NCI-H226 (cell line): ENCODE data around the gene HDDC2.

Source experiments
- DNase-seq: peaks from one replicate; pipeline ENCODE4 v3.0.0-alpha.2; 2015

Gene HDDC2, protein sequence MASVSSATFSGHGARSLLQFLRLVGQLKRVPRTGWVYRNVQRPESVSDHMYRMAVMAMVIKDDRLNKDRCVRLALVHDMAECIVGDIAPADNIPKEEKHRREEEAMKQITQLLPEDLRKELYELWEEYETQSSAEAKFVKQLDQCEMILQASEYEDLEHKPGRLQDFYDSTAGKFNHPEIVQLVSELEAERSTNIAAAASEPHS

DNA sequence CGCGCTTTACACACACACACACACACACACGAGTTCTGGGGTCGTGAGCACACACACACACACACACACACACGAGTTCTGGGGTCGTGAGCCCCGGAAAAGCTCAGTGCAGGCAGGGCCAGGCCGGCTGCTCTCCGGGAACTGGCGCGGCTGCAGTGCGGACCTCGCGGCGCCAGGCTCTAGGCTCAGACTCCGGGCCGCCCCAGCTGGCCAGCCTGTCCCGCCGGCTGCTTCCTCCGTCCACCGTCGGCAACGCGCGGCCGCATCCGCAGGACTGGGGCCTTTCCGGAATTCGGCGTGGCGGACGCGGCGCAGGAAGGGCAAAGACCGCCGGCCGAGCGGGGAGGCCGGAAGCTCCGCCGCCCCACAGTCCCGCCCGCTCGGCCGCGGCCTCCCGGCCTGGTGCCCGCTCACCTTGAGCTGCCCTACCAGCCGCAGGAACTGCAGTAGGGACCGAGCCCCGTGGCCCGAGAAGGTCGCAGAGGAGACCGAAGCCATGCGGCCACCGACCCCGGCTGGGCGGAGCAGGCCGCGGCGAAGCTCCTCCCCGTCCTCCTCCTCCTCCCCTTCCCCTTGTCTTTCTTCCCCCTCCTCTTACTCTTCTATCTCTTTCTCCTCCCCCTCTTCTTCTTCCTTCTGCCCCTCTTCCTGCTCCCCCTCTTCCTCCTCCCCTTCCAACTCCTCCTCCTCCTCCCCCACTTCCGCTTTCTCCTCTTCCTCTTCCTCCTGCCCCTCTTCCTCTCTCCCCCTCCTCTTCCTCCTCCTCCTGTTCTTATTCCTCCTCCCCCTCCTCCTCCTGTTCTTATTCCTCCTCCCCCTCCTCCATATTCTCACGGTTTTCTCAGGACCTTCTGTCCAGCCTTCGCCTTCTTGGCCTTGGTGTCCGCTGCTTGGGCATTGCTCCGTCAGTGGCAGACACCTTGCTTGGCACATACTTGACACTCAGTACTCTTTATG, at the start of gene HDDC2:
Gene HDDC2, minus strand, starts transcription at position 533 of the 957 bp plus-strand sequence. Its CDS starts 35 bp downstream, at position 498.
- DNase-seq = peak; percentile 69

DNA sequence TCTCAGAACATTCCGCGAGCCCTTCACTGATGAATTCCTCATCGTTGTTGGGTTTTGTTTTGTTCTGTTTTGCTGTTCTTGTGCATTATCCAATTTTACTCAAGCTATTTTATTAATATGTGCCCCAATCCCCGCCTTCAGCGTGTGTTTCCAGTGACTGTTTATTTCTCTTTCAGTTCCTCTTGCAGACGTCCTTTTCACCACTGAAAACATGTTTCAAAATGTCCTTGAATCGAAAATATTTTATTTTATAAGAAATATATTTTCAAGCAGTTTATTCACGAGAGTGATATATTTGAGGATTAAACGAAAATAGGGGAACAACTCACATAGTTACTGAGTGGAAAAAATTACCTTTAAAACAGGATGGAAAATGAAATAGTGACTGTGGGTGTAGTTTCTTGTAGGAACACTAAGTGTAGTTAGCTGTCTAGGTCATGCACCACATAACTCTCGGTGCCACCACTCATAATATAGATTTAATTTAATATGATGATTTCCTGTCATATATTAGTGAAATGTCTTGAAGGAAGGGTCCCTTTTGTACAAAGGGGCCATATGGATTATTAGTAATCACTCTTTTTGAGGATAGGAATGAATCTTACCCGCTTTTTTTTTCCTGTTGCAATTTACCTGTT, 45.3 kb upstream of the HDDC2 start:
- no peak for DNase-seq

DNA sequence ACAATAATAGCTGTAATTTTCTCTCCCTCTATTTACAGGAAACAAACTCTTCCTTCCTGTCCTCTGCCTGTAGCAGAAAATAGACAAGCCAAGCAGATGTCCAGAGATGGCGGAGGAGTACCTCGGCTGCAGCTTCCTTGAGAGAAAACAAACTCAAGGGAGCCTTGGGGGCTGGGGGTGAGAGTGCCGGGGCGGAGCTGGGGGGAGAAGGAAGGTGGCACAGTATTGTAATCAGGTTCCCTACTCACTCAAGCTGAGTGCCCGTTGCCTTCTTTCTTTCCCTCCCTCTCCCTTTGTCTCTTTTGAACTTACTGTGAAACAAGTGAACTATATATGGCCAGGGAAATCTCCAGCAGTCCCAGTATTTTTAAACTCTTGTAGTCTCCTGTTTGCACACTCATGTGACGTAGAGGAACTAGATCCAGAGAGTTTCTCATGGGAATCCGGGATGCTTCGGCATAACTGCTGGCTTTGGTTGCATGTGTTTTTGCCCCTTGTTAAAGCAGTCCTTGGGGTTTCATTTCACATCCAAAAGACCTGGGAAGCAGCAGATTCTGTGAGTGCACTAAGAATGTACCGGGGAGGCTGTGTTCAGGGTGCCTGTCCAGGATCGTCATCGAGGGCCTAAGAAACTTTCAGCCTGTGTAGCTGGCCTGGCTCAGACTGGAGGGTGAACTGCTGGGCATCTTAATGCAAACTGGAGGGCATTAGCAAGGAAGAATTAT, 44.6 kb upstream of the HDDC2 start:
- DNase-seq = no peak

DNA sequence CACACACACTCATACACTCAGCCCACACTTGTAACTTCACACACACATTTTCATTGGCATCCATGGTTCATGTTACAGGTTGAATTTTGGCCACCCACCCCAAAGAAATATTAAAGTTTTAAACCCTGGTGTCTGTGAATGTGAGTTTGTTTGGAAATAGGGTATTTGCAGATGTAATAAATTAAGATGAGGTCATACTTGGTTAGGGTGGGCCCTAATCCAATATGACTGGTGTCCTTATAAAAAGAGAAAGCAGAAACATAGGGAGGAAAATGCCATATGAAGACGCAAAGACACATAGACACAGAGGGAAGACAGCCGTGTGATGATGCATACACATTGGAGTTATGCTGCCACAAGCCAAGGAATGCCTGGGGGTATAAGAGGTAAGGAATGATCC, 39.7 kb upstream of the HDDC2 start:
- DNase-seq = no peak

DNA sequence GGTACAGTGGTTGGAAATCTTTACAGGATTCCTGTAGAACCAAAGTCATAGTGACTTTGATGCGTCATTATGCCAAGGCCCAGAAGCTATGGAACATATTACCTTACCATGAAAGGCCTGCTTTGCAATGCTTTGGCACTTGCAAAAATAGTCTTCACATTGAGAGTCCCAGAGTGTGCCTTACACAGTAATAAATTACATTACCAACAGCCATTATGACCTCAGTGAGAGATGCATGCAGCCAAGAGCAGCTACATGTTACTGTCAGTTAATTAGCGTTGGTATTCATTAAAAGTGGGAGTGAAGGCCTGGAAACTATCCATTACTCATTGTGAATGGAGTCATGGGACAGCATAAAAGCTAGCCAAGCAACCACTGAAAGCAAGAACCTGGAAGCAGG, 39.2 kb upstream of the HDDC2 start:
- no peak for DNase-seq

DNA sequence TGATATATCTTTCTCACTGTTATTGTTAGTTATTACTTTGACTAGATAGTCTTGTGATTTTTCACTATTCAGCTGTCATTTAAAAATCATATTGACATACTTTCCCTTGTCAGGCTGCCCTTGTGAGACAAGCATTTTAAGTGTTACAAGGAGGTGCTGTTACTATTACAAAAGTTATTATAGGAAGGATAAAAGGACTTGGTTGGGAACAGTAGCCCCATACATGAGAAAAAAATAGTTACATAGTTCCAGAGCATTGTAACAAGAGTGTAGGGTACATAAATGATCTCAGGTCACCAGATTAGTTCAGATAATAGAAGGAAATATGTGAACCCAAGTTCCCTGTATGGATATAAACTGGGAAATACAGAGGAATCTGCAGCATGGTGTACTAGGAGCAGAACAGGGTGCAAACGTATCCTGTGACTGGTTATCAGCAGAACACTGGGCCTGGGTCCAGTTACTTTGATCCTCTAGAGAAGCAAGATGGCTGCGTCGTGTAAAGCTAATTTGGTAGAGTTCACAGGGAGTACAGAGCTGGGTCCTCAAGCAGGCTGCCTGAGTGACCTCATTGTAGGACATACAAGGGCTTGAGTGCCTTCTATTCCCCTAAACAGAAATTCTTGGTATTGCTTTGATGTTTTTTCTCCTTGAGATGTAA, 38.5 kb upstream of the HDDC2 start:
- no peak for DNase-seq

DNA sequence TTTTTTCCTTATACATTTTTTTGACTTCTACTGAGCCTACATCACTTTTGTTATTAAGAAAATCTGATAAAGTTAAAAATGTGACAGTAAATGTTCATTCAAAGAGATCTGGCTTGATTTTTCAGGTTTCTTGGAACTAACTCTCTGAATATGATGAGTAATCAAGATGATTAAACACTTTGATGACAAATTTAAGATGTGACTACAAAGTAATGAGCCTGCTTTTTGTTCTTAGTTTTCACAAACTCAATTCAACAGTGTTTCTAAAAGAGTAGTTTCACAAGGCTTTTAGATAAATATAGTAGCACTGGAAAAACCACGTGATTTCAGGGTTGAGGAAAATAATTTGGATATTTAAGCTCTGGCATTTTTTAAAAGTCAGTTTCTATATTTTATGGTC, 37.9 kb upstream of the HDDC2 start:
- DNase-seq = no peak

DNA sequence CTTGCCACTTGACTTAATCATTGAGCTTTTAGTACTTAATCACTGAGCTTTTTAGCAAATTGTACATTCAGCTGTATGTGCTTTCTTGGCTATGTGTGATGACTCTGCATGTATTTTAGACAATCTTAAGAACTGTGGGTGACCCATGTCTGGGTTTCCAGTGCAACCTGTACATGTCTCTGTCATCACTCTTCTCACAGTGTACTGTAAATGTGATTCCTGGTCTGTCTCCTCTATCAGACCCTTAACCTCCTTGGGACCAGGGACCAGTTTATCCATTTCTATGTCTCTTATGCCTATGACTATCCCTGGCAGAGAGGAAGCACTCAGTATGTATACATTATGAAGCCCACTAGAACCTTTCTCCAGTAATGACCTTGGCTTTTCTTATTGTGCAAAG, 36.6 kb upstream of the HDDC2 start:
- no peak for DNase-seq

DNA sequence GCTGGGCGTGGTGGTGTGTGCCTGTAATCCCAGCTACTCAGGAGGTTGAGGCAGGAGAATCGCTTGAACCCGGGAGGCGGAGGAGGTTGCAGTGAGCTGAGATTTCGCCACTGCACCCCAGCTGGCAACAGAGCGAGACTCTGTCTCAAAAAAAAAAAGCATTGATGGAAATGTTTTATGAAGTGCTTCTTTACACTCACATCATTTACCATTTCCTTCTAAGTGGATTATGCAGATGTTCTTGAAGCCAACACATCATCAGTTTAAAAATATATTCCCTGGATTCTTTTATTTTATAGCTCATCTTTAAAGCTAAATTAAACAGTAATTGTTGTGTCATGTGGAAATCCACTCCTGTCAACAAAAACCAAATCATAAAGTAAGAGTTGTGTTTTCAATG, 35.9 kb upstream of the HDDC2 start:
- DNase-seq = no peak

DNA sequence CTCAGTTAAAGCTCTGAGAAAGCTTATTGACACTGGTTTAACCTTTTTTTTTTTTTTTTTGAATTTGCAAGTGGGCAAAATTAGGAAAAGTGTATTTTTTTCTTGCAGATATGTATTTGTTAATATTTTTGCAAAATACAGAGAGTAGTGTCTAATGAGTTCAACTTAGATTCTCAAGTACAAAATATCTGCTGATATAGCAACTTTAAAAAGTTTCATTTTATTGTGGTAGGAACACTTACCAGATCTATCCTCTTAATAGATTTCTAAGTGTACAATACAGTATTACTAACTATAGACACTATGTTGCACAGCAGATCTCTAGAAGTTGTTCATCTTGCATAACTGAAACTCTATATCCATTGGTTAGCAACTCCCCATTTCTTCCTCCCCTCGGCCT, 30.9 kb upstream of the HDDC2 start:
- DNase-seq = no peak

DNA sequence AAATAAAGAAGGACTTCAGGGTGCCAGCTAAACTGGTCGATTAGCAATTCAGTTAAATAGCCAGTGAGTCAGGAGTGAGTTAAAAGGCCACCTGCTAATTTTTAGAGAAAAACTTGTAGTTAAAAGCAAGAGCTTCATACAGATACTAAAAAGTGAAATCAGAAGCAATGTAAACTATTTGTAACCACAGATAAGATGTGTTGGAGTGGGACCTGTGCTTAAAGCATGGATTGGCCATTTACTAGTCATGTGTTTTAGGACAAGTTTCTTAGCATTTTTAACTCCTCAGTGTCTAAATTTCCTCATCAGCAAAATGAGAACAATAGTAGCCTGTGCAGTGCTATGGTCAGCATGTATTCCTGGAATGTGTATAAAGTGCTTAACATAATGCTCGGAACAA, 23.8 kb upstream of the HDDC2 start:
- DNase-seq = peak; percentile 34

DNA sequence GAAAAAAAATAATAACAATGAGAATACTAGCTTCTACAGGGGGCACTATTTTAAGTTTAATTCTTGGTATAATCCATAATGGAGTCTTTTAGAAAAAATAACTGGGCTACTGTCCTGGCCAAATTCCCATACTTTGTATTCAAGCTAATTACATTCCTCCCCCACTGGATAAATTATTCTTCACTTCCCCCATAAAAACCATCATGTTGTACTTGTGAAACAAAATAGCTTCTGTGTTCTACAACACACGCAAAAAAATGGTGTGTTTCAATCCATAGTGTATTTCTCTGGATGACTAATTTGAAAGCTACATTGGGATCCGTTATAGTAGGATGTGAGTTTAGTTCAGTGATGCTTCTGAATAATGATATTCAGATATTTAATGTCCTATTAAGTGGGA, 21.6 kb upstream of the HDDC2 start:
- DNase-seq = no peak

DNA sequence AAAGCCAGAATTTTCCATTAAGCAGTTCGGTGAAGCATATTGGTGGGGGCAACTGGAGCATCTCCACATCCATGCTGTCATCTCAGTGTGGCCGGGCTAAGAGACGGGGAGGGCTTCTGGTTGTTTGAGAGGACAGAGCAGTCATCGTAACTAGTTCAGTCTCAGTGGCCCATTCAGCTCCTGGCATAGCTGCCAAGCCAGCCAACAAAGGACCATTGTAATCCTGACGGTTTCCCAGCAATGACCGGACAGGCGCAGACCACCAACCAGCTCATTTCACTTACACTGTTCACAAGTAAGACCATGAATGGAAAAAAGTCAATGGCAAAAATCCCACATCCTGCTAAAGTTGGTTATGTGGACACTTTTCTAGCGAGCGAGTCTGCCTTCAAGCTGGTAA, 14.9 kb upstream of the HDDC2 start:
- no peak for DNase-seq

DNA sequence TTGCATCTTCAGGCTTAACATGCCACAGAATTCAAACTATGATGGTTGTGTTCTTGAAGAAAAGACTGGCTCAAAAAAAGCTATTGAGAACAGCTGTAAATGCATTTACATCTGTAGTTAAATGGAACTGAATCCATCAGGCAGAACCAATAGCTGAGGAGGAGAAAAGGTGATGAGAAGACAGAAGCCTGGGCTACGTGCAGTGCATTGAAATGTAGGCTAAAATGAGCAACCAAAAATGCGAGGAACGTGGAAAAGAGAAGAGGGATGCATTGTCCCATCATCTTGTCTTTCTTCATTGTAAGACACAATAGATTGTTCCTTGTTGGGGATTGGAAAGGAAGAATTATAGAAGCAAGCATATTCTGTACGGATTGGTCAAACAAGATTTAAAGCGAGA, 13.8 kb upstream of the HDDC2 start:
- no peak for DNase-seq

DNA sequence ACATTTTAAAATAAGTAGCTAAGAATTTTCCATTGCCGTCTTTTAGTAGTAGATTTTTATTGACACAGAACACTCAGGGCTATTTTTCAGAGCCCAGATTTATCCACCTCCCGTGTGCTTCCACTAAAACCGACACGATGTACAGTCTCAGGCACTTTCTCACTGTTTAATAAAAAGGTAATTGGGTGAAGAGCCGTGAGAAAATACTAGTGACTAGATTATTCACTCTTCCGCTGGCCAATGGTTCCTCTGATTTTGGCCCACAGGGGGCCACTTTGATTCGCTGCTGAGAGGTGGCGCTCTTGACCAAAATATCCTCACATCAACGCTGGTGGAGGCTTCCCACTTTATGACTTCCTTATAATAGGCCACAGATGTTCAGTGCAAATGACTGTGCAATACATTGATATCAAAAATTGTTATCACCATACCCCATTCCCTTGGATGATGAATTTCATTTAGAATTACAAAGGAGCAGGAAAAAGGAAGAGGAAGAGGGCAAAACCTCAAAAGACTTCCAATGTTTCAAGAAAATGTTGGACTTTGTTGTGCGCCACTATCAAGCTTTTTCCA, 12.3 kb upstream of the HDDC2 start:
- DNase-seq = peak; percentile 41

DNA sequence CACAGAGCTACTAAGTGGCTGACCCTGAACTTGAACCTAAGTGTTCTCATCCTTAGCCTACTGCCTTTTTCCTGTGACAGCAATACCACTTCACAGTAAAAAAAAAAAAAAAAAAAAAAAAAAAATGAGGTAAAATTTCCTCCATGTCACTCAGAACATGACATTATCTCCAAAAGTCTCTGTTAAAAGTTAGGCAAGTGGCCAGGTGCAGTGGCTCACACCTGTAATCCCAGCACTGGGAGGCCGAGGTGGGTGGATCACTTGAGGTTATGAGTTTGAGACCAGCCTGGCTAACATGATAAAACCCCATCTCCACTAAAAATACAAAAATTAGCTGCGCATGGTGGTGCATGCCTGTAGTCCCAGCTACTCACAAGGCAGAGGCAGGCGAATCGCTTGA, 11.2 kb upstream of the HDDC2 start:
- DNase-seq = no peak

DNA sequence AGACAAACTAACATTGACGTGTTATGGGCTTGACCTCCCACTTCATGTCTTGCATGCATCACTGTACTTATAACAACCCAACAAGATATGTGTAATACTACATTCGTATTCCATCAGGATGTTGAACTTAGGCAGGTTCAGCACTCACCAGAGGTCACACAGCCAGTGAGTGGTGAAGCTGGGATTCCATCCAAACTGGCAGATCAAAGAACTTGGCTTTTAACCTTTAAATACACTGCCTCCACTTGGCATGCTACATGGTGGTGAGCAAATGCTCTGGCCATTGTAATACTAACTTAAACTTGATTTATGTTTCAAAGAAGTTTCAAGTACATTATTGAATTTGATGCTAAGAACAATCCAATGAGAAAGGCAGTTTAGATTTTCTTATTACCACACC, 10.7 kb upstream of the HDDC2 start:
- no peak for DNase-seq

DNA sequence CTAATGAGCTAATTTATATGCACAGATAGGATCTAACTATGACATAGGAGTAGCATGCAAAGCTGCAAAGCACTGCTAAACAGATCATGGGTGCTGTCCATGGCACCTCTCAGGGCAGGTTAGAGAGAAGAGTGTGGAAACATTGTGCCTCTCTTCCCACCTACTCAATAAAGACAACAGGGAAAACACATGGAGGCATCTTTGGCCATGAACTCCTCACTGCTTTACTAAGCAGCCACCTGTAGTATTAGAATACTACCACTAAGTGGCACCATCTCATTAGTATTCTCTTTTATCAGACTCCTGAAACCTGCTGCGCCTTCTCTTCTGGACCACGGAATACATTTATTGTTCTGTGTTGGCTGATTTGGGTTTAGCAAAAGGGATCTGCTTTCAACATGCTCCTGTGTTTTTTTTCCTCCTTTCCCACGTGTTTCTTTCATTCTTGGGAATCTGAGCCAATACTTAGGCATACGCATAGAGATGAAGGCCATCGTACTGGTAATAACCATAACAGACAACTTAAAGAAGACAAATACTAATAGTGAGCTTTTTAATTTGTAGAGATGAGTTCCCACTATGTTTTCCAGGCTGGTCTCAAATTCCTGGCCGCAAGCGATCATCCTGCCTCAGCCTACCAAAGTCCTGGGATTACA, 9.4 kb upstream of the HDDC2 start:
- DNase-seq = peak; percentile 38

DNA sequence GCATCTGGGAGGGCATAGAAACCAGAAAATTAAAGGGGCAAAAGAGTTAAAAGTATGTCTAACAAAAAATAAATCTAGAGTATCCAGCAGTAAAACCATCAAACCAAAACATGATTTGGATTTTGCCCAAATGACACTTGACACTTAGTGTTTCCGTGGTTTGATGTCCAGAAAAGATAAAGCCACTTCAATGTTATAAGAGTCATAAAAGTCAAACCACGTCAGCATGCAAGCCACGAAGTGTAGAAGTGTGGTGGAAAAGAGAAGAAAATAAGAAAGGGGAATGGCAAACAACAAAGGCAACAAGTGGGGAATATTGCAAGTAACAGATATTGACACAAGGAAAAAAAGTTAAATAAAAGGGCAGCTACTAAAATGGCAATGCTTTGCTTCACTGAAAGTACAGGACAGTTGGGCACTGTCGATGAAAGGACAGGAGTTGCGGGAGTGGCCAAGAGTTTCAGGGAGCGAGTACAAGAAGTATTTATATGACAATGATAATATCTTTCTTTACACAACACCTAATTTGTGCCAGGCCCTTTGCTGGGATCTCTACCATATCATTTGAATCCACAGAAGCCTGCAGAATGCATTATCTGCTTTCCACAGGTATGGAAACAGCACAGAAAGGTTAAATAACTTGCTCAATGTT, 6.3 kb upstream of the HDDC2 start:
- DNase-seq = no peak

DNA sequence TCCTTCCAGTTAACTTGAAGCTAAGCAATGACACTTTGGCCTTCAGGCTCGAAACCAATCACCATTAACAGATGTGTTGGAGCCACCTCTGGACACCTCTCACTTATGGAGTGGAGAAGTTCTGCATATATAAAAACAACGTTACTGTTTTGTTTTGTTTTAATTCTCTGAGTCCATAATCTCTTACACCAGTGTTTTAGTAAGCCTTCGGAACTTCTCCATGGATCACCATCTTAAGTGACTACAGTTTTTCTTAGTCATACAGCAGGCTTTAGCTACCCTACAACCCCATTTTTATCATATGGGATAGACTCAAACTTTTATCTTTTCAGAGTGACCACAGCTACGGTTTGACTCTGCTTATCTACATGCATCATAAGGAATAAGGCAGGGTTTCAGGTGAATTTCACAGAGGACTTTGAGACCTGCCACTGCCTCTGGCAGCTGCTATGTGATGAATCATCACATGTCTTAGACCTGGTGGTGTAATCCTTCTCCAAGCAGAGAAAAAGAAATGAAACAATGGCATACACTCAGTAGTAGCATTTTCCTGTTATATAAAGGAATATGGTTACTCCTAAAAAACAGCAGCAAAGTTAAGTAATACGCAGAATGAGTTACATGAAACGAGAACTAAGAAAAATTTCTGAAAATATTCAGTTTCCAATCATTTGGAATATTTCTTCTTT, 5.5 kb upstream of the HDDC2 start:
- DNase-seq = peak; percentile 73

DNA sequence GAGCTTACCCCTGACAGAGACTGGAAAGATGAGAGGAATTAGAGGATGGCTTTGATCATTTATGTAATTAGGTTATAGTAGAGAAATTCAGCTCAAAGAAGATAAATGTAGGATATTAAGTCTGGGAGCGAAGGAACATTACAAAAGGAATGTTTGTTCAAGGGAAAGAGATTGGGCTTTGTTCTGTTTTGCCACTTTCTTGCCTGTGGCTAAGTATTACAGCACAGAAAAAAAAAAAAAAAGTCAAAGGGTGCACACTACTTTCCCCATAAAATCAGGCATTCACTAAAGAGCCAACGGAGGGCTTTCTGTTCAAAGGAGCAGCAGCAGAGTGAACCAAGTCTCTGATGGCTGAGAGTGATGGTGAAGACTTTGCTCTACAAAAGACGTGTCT, 5.0 kb upstream of the HDDC2 start:
- no peak for DNase-seq
